ENCODE results near the gene PIN1.
"Not testable (repeated sequence)": the region's sequence is repeated elsewhere in the genome, so short reads cannot be mapped to it uniquely, and the experiment has no call there.

PIN1 gene

GRCh38 chr19:9818734-9819595, 16.2 kb upstream of the PIN1 start, which contains the start of gene FBXL12:
Gene FBXL12, minus strand, starts transcription at chr19:9819079. Its CDS starts 266 bp downstream, at chr19:9818813.
- DNase-seq, result peak; percentile 99

DNA sequence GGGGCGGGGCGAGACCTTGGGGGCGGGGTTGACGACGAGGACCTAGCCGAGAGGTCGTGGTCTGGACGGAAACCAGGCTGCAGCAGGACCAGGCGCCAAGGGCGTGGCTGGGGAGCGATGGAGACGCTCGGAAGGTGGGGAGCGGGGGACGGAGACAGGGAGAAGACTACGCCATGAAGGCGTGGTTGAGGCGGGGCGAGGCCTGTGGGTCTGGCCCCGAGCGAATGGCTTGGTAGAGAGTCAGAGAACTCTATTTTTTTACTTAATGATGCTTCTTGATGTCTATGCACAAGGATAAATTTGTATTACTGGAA, 15.6 kb upstream of the PIN1 start:
- no peak for DNase-seq

DNA sequence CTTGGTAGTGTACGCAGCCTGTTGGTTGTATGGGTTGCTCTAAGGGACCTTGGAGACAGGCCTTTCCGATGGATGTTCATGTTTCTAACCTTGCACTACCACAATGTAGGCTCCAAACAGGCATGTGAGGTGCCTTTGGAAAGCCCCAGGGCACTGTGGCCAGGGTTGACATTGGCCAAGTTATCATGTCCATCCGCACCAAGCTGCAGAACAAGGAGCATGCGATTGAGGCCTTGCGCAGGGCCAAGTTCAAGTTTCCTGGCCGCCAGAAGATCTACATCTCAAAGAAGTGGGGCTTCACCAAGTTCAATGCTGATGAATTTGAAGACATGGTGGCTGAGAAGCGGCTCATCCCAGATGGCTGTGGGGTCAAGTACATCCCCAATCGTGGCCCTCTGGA, 15.1 kb upstream of the PIN1 start:
- DNase-seq, result not testable (repeated sequence)

- DNase-seq, result no peak
Measured at GRCh38 chr19:9823816-9824215, 11.3 kb upstream of the PIN1 start.

DNA sequence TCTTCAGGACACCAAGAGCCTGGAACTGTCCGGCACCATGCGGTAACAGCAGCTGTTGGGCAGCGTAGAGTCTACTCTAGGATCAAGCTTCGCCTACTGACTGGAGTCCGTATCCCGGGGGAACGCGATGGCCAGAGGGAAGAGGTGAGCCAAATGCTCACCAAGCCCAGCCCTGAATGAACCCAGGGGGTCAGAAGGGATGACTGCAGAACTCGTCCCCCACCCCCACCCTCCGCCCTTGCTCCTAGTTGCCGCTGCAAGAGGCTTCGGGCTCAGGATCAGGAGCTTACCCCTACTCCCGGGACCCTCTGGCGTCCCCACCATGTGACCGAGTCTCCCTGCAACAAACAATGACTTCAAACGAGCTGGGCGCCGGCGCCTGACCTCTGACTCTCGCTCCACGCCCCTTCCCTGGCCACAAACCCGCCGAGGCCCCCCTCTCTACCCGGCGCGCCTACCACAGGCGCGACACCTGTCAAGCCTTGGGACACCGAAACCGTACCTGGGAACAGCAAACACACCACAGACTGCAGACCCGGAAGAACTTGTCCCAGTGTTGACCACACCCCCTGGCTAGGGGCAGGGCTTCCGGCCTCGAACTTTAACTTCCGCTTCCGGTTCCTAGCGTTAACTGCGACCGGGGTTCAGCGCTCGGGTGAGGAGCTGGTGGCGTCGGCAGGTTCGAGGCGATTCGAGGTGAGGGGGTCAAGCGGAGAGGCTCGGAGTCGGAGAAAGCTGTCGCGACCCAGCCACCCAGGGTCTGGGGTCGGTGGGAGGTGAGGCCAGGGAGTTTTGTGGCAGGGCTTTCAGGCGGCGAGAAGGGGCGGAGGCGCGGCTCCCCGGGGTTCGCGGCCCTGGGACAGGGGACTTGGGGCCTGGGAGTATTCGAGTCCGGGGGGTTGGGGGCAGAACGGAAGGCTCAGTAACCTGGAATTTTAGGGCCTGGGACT, 7.6 kb upstream of the PIN1 start, which contains the start of gene UBL5:
Gene UBL5, plus strand, starts transcription at position 630 of the 950 bp plus-strand sequence. CDS start 420 bp downstream, outside the sequence.
- peak; percentile 78 for DNase-seq

DNA sequence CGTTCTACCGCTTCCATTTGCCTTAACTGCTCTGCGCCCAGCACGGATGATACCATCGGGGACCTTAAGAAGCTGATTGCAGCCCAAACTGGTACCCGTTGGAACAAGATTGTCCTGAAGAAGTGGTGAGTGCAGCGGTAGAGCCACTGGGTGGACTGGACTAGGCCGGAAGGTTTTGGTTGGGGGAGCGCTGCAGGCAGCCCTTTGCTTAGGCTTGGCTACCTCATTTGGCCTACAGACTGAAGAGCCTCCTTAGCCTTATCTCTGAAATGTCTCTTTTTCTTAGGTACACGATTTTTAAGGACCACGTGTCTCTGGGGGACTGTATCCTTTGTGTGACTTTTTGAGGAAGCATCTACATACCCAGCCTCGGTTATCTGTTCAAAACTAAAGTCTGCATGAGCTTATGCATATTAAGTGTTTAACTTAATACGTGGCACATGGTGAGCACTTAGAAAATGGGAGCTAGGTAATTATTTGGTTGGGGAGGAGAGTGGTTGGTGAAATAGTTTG, 6.5 kb upstream of the PIN1 start:
- DNase-seq, result no peak

- no peak for DNase-seq
Measured at GRCh38 chr19:9834307-9834725, 802 bp upstream of the PIN1 start.

GRCh38 chr19:9835507-9835949, 410 bp downstream of the PIN1 start:
- no peak for DNase-seq

GRCh38 chr19:9836021-9836420, 903 bp downstream of the PIN1 start:
- DNase-seq, result peak; percentile 45

DNA sequence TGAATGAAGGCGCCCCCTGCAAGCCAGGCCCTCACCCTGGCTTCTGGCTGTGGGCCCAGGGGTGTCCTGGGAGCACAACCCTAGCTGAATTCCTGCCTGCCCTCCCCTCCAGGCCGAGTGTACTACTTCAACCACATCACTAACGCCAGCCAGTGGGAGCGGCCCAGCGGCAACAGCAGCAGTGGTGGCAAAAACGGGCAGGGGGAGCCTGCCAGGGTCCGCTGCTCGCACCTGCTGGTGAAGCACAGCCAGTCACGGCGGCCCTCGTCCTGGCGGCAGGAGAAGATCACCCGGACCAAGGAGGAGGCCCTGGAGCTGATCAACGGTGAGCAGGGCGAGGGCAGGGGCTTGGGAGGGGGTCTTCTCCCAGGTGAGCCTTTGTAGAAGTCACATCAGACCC, 3.2 kb downstream of the PIN1 start:
- no peak for DNase-seq

DNA sequence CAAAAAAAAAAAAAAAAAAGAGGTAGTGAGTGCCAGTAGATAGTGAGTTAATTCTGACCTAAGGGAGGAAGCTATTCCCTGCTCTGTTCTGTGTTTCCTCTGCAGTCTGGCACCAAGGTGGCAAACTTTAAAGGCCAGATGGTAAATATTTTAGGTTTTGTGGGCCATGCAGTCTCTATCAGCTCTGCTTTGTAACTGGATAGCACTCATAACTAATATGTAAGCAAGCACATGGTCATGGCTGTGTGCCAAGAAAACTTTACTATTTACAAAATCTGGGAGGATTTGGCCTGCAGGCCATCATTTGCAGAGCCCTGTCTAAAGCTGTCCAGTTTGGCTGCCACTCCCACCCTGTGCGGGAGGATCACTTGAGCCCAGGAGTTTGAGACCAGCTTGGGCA, 4.3 kb downstream of the PIN1 start:
- no peak for DNase-seq

DNA sequence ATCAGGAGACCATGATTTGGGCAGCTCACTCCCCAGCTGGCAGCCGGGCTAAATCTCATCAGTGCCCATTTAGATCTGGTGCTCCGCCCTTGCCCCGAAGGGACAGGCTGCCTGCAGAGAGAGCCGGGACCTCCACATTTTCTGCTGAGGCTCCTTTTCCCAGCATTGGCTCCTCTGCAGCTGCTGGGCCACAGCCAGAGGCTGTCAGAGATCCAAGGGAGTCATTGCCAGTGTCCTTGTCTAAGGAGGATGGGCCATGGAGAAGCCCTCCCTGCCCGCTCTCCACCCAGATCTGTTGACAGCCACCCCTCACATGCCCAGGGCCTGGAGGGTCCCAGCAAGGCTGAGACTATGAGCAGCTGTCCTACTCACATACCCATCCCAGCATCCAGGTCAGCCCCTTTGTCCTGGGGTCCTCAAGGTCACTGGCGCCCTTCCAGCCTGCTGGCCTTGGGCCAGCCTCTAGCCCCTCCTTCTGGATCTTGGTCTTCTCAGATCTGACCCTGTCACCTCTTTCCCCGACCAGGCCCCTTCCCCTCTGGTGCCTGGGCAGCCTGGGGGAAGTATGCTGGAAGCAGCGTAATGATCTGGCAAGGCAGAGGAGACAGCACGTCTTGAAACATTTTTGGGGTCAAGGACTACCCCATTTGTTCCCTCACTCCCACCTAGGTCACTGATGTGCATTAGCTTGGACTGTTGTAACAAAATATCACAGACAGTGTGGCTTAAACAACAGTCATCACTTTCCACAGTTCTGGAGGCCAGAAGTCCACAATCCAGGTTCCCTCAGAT, 7.9 kb downstream of the PIN1 start:
- no peak for DNase-seq

DNA sequence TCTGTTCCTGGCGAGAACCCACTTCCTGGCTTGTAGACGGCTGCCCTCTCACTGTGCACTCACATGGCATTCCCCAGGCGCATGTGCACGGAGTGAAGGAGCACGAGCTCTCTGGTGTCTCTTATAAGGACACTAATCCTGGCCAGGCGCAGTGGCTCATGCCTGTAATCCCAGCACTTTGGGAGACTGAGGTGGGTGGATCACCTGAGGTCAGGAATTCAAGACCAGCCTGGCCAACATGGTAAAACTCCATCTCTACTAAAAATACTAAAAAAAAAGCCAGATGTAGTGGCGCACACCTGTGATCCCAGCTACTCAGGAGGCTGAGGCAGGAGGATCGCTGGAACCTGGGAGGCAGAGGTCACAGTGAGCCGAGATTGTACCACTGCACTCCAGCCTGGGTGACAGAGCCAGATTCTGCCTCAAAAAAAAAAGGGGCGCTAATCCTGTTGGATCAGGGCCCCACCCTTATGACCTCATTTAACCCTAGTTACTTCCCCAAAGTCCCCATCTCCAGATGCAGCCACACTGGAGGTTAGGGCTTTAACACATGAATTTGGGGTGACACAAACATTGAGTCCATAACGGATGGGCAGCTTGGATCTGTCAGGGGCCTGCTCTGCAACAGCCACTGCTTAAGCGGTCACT, 8.6 kb downstream of the PIN1 start:
- not testable (repeated sequence) for DNase-seq

- DNase-seq, result peak; percentile 92
Measured at GRCh38 chr19:9847087-9847671, 12.1 kb downstream of the PIN1 start.

DNA sequence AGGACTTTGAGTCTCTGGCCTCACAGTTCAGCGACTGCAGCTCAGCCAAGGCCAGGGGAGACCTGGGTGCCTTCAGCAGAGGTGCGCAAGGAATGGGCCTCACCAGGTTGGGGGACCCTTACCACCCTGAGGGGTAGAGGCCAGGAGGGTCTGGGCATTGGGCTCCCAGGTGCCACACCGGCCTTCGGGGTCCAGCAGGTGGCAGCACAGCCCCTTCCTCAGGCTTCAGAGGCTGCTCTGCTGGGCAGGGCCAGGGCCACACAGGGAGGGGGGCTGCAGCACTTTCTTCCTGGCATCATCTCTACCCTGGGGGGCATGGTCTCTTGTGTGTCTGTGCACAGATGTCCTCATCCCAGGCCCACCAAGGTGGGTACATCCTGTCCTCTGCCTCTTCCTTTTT, 12.9 kb downstream of the PIN1 start:
- DNase-seq, result no peak

DNA sequence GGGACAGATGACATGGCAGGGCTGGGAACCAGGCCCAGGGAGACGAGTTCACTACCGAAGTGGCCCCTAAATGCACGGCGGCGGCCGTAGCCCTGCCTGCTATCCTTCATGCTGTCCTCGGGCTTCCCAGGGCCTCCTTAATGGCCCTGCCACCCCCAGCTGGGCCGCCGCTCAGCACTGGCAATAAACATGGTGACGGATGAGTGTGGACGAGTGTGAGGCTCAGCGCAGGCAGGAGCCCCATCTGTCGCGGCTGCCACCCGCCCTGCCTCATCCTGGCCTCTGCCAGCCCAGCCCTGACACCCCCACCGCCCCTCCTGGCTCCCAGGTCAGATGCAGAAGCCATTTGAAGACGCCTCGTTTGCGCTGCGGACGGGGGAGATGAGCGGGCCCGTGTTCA, 13.6 kb downstream of the PIN1 start:
- no peak for DNase-seq

DNA sequence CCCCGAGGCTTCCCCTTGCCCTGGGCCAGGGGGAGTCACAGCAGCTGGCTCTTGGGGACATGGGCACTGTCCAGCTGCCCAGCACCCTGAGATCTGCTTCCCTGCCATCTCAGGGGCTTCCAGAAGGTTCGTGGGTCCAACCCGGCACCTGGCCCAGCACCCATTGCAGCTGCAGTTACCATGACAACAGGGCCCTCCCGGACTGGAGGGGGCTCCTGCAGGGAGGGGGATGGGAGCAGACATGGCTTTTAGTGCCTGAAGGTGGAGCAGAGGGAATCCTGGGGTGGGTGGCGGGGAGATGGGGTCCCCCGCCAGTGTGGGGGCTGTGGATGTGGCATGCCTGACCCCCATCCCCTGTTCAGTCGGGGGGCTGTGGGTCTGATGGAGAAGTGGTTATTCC, 14.7 kb downstream of the PIN1 start:
- no peak for DNase-seq

- DNase-seq, result no peak
Measured at GRCh38 chr19:9850235-9850959, 15.3 kb downstream of the PIN1 start.

DNA sequence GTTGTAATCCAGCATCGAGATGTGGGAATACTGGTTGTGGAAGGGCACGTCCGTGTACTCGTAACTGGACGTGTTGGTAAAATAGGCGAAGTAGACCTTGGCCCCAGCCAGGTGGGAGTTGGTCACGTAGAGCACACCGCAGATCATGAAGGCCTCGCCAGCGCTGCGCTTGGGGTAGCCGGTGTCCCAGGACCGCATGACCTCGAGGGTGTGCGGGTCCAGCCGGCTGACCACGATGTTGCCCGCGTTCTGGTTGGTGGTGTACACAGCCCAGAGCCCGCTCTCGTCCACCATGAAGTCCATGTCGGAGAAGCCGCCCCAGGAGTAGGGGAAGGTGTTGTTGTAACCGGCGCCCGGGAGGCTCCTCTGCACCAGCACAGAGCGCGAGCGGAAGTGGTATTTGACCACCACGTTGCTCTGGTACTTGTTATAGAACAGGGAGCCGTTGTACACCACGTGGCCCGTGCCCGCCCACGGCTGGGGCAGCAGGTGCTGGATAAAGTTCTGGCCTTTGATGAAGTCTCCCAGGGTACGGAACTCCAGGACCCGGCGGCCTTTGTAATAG, 19.2 kb downstream of the PIN1 start:
- DNase-seq, result no peak

DNA sequence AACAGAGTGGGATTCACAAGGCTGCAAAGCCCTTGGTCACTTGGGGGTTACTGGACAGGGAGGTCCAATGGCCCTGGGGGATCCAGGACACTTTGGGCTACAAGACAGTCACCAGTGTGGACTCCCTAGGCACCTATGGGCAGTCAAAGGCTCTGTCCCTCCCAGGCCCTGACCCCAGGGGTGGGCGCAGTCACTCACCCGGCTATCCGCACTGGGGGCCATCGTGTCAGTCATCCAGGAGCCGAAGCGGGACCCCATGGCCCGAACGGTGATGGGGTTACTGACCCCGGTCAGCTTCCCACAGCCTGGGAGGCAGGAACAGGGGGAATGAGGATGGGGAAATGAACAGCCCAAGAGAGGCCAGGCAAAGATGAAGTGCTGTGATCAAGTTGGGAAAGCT, 21.5 kb downstream of the PIN1 start:
- no peak for DNase-seq
